Effector memory CD4-positive, alpha-beta T cell (primary cell): ENCODE measurements around the gene ACLY.

ENCODE experiments used
- DNase-seq, 3 donors: peaks; one replicate each; pipeline ENCODE4 v3.0.0-alpha.2; 2020
- H3K27ac ChIP-seq: 2 replicates; pipeline ENCODE4 v1.7.0; 2013; ENCODE audit warnings: mild to moderate bottlenecking, low read length, moderate library complexity; ENCODE audit not compliant: insufficient read depth, poor library complexity, severe bottlenecking
- H3K27me3 ChIP-seq: replicated peaks from 2 replicates; pipeline ENCODE4 v1.7.0; 2013; ENCODE audit warnings: mild to moderate bottlenecking, low read length; ENCODE audit not compliant: insufficient read depth, control insufficient read depth, poor library complexity, severe bottlenecking
- H3K36me3 ChIP-seq: 2 replicates; pipeline ENCODE4 v1.7.0; 2013; ENCODE audit warnings: mild to moderate bottlenecking, low read length, moderate library complexity; ENCODE audit not compliant: control insufficient read depth, insufficient read depth
- H3K4me1 ChIP-seq: 2 replicates; pipeline ENCODE4 v1.7.0; 2013; ENCODE audit warnings: low read length, mild to moderate bottlenecking; ENCODE audit not compliant: control insufficient read depth, insufficient read depth, poor library complexity, severe bottlenecking
- H3K4me3 ChIP-seq: 2 replicates; pipeline ENCODE4 v1.7.0; 2013; ENCODE audit warnings: low read length, low read depth, mild to moderate bottlenecking; ENCODE audit not compliant: insufficient read depth, poor library complexity, severe bottlenecking
- H3K9me3 ChIP-seq: 2 replicates; pipeline ENCODE4 v1.7.0; 2013; ENCODE audit warnings: mild to moderate bottlenecking, low read length, moderate library complexity; ENCODE audit not compliant: control insufficient read depth

ACLY gene

GRCh38 chr17:41920580-41920955 is 1.8 kb upstream of the ACLY start:
- Histone ChIP-seq H3K4me3 (no peak overlapping the region), H3K36me3 (no peaks in the 10 kb centered on the region), H3K4me1 (peaks cover 9% of the 10 kb centered on the region), H3K9me3 (no peaks in the 10 kb centered on the region), H3K27me3 (no peaks in the 10 kb centered on the region), H3K27ac (no peak overlapping the region)
- no peak for DNase-seq

GRCh38 chr17:41919840-41920579 is 1.3 kb upstream of the ACLY start:
- no peaks in the 10 kb centered on the region for H3K9me3 ChIP-seq
- no peaks in the 10 kb centered on the region for H3K36me3 ChIP-seq
- no peak overlapping the region for H3K27ac ChIP-seq
- DNase-seq, result peak in 1 of 3 donors; percentile 3
- no peaks in the 10 kb centered on the region for H3K27me3 ChIP-seq
- H3K4me1 ChIP-seq, result peaks cover 9% of the 10 kb centered on the region
- no peak overlapping the region for H3K4me3 ChIP-seq

GRCh38 chr17:41919165-41919817 is 540 bp upstream of the ACLY start:
- DNase-seq, result no peak
- Histone ChIP-seq H3K27me3 (no peaks in the 10 kb centered on the region), H3K27ac (no peak overlapping the region), H3K36me3 (no peaks in the 10 kb centered on the region), H3K4me1 (peaks cover 9% of the 10 kb centered on the region), H3K9me3 (no peaks in the 10 kb centered on the region), H3K4me3 (peak overlapping the region; percentile 100)

- Histone ChIP-seq H3K4me1 (peaks cover 9% of the 10 kb centered on the region), H3K9me3 (no peaks in the 10 kb centered on the region), H3K27me3 (no peaks in the 10 kb centered on the region), H3K4me3 (peak overlapping the region; percentile 100), H3K36me3 (peaks cover 12% of the 10 kb centered on the region), H3K27ac (peak overlapping the region; percentile 82)
- peak in 1 of 3 donors; percentile 30 for DNase-seq
These were observed 955 bp downstream of the ACLY start for GRCh38 chr17:41917679-41918313.

- no peak overlapping the region for H3K4me3 ChIP-seq
- no peaks in the 10 kb centered on the region for H3K27me3 ChIP-seq
- no peak for DNase-seq
- no peak overlapping the region for H3K27ac ChIP-seq
- peaks cover 18% of the 10 kb centered on the region for H3K36me3 ChIP-seq
- H3K9me3 ChIP-seq, result no peaks in the 10 kb centered on the region
- peaks cover 9% of the 10 kb centered on the region for H3K4me1 ChIP-seq
These were observed 1.6 kb downstream of the ACLY start for GRCh38 chr17:41917192-41917591.

- DNase-seq, result no peak
- no peaks in the 10 kb centered on the region for H3K27me3 ChIP-seq
- H3K9me3 ChIP-seq, result no peaks in the 10 kb centered on the region
- H3K27ac ChIP-seq, result no peak overlapping the region
- H3K4me3 ChIP-seq, result no peak overlapping the region
- peaks cover 9% of the 10 kb centered on the region for H3K4me1 ChIP-seq
- peaks cover 34% of the 10 kb centered on the region for H3K36me3 ChIP-seq
These were observed 3.2 kb downstream of the ACLY start for GRCh38 chr17:41915566-41915965.

GRCh38 chr17:41915020-41915419 is 3.7 kb downstream of the ACLY start:
- H3K4me1 ChIP-seq, result peaks cover 9% of the 10 kb centered on the region

GRCh38 chr17:41914358-41914766 is 4.4 kb downstream of the ACLY start:
- no peak for DNase-seq
- Histone ChIP-seq H3K27ac (no peak overlapping the region), H3K4me3 (no peak overlapping the region), H3K4me1 (peaks cover 9% of the 10 kb centered on the region), H3K9me3 (no peaks in the 10 kb centered on the region), H3K36me3 (peaks cover 46% of the 10 kb centered on the region), H3K27me3 (no peaks in the 10 kb centered on the region)

More at GRCh38 chr17:41915020-41915419, 3.7 kb downstream of the ACLY start:
- no peak for DNase-seq
- H3K9me3 ChIP-seq, result no peaks in the 10 kb centered on the region
- H3K27me3 ChIP-seq, result no peaks in the 10 kb centered on the region
- peaks cover 39% of the 10 kb centered on the region for H3K36me3 ChIP-seq
- no peak overlapping the region for H3K4me3 ChIP-seq
- no peak overlapping the region for H3K27ac ChIP-seq

GRCh38 chr17:41913798-41914197 is 5.0 kb downstream of the ACLY start:
- peaks cover 9% of the 10 kb centered on the region for H3K4me1 ChIP-seq
- no peaks in the 10 kb centered on the region for H3K27me3 ChIP-seq
- DNase-seq, result no peak
- H3K36me3 ChIP-seq, result peaks cover 51% of the 10 kb centered on the region
- H3K9me3 ChIP-seq, result no peaks in the 10 kb centered on the region
- no peak overlapping the region for H3K27ac ChIP-seq
- no peak overlapping the region for H3K4me3 ChIP-seq

GRCh38 chr17:41912925-41913324 is 5.8 kb downstream of the ACLY start:
- DNase-seq, result no peak
- peaks cover 8% of the 10 kb centered on the region for H3K4me1 ChIP-seq
- no peaks in the 10 kb centered on the region for H3K27me3 ChIP-seq
- no peak overlapping the region for H3K27ac ChIP-seq
- peaks cover 53% of the 10 kb centered on the region for H3K36me3 ChIP-seq
- H3K4me3 ChIP-seq, result no peak overlapping the region
- no peaks in the 10 kb centered on the region for H3K9me3 ChIP-seq
